Osteoblast (primary cell): Measurements from ENCODE around the gene RASGEF1B. TPM values are rescaled to one million over a fixed set of nuclear protein-coding genes. Genes with fewer than 3 reads are reported as not detected.

ENCODE experiments used
- DNase-seq: peaks from one replicate; pipeline ENCODE4 v3.0.0; 2011; ENCODE audit warnings: low spot score, mixed read lengths; ENCODE audit not compliant: insufficient read length; ENCODE audit errors: missing footprints
- H2AFZ ChIP-seq: 2 replicates; pipeline ENCODE4 v1.6.0; 2011; ENCODE audit warnings: mild to moderate bottlenecking, low read length
- H3K27ac ChIP-seq: 2 replicates; pipeline ENCODE4 v1.5.1; 2011; ENCODE audit warnings: mild to moderate bottlenecking, low read depth, low read length, moderate library complexity
- H3K27me3 ChIP-seq: 2 replicates; pipeline ENCODE4 v1.6.0; 2012; ENCODE audit warnings: mild to moderate bottlenecking, control low read depth, inconsistent platforms, low read length, moderate library complexity; ENCODE audit not compliant: insufficient read depth
- H3K36me3 ChIP-seq: 2 replicates; pipeline ENCODE4 v1.5.1; 2011; ENCODE audit warnings: mild to moderate bottlenecking, low read length, control low read depth, moderate library complexity; ENCODE audit not compliant: insufficient read depth
- H3K4me1 ChIP-seq: 2 replicates; pipeline ENCODE4 v1.5.1; 2011; ENCODE audit warnings: mild to moderate bottlenecking, low read length, control low read depth, moderate library complexity; ENCODE audit not compliant: insufficient read depth
- H3K4me2 ChIP-seq: 2 replicates; pipeline ENCODE4 v1.6.0; 2011; ENCODE audit warnings: mild to moderate bottlenecking, low read length; ENCODE audit not compliant: insufficient read depth
- H3K4me3 ChIP-seq: fragments of 200-600 bp; sonication (generic); 3 replicates; pipeline ENCODE4 v1.5.1; 2012; ENCODE audit warnings: mild to moderate bottlenecking, low read length, inconsistent platforms; ENCODE audit not compliant: insufficient read depth
- H3K79me2 ChIP-seq: 2 replicates; pipeline ENCODE4 v1.6.0; 2012; ENCODE audit warnings: mild to moderate bottlenecking, low read length, control low read depth, inconsistent platforms; ENCODE audit not compliant: insufficient read depth
- H3K9me3 ChIP-seq: 2 replicates; pipeline ENCODE4 v1.5.1; 2011; ENCODE audit warnings: low read depth, low read length, control low read depth
- H4K20me1 ChIP-seq: 2 replicates; pipeline ENCODE4 v1.6.0; 2012; ENCODE audit warnings: mild to moderate bottlenecking, low read length, control low read depth; ENCODE audit not compliant: insufficient read depth
- CTCF ChIP-seq: IDR thresholded peaks from 2 replicates; pipeline ENCODE4 v1.5.1; 2011; ENCODE audit warnings: mild to moderate bottlenecking, low read depth, low read length, moderate library complexity; ENCODE audit errors: extremely low read depth
- total RNA-seq: library from RNA; depleted of rRNA; stranded (reverse); fragments of >200 nt; gene quantifications from 2 replicates; pipeline ENCODE4 v1.2.3, GENCODE V29; 2012

The RASGEF1B gene
- total RNA-seq, 1 donor, result 5.8 TPM

GRCh38 chr4:81422595-81422994 is 49.1 kb downstream of the RASGEF1B start:
- Histone ChIP-seq H3K27ac (no peak overlapping the region), H4K20me1 (no peaks in the 10 kb centered on the region), H3K9me3 (no peaks in the 10 kb centered on the region)

GRCh38 chr4:81421346-81422218 is 50.1 kb downstream of the RASGEF1B start:
- no peaks in the 10 kb centered on the region for H3K36me3 ChIP-seq
- no peaks in the 10 kb centered on the region for H3K79me2 ChIP-seq
- H3K27ac ChIP-seq, result no peak overlapping the region
- TF ChIP-seq CTCF, result no peak
- no peak for DNase-seq
- no peak overlapping the region for H2AFZ ChIP-seq
- H3K9me3 ChIP-seq, result no peaks in the 10 kb centered on the region
- H3K27me3 ChIP-seq, result no peaks in the 10 kb centered on the region
- H4K20me1 ChIP-seq, result no peaks in the 10 kb centered on the region
- no peak overlapping the region for H3K4me2 ChIP-seq
- no peak overlapping the region for H3K4me3 ChIP-seq
- no peaks in the 10 kb centered on the region for H3K4me1 ChIP-seq

More at GRCh38 chr4:81422595-81422994, 49.1 kb downstream of the RASGEF1B start:
- H2AFZ ChIP-seq, result no peak overlapping the region
- no peak for DNase-seq
- H3K79me2 ChIP-seq, result no peaks in the 10 kb centered on the region
- no peak for TF ChIP-seq CTCF
- no peaks in the 10 kb centered on the region for H3K4me1 ChIP-seq
- H3K27me3 ChIP-seq, result no peaks in the 10 kb centered on the region
- no peaks in the 10 kb centered on the region for H3K36me3 ChIP-seq
- H3K4me2 ChIP-seq, result no peak overlapping the region
- no peak overlapping the region for H3K4me3 ChIP-seq

GRCh38 chr4:81418572-81418971 is 53.1 kb downstream of the RASGEF1B start:
- no peak overlapping the region for H2AFZ ChIP-seq
- H3K27me3 ChIP-seq, result no peaks in the 10 kb centered on the region
- no peaks in the 10 kb centered on the region for H4K20me1 ChIP-seq
- no peaks in the 10 kb centered on the region for H3K36me3 ChIP-seq
- H3K4me2 ChIP-seq, result no peak overlapping the region
- no peak overlapping the region for H3K4me3 ChIP-seq
- H3K79me2 ChIP-seq, result no peaks in the 10 kb centered on the region
- TF ChIP-seq CTCF, result no peak
- no peak overlapping the region for H3K27ac ChIP-seq
- no peaks in the 10 kb centered on the region for H3K9me3 ChIP-seq
- DNase-seq, result no peak
- no peaks in the 10 kb centered on the region for H3K4me1 ChIP-seq

GRCh38 chr4:81412946-81413495 is 58.7 kb downstream of the RASGEF1B start:
- no peaks in the 10 kb centered on the region for H3K4me1 ChIP-seq
- H3K27ac ChIP-seq, result no peak overlapping the region
- no peaks in the 10 kb centered on the region for H3K36me3 ChIP-seq
- H3K9me3 ChIP-seq, result no peaks in the 10 kb centered on the region
- no peaks in the 10 kb centered on the region for H3K27me3 ChIP-seq
- no peak overlapping the region for H2AFZ ChIP-seq
- TF ChIP-seq CTCF, result no peak
- H3K79me2 ChIP-seq, result no peaks in the 10 kb centered on the region
- no peak for DNase-seq
- H3K4me2 ChIP-seq, result no peak overlapping the region
- no peaks in the 10 kb centered on the region for H4K20me1 ChIP-seq
- H3K4me3 ChIP-seq, result no peak overlapping the region
